ENCODE results near the gene SIGLEC15.

GRCh38 chr18:45783097-45784075, 42.1 kb upstream of the SIGLEC15 start:
- TF ChIP-seq POLR2A (IDR thresholded peaks at IDR 0.05; ENCODE audit: extremely low read depth, insufficient read length) (no peak), MAX (IDR thresholded peaks at IDR 0.05; ENCODE audit: low read depth, low read length) (no peak), CTCF (IDR thresholded peaks at IDR 0.05; ENCODE audit: low read depth, low read length) (no peak)

All from NB4 (cell line).